HepG2 (cell line): ENCODE measurements around the gene AATF. TPM values are rescaled to one million over a fixed set of nuclear protein-coding genes. Genes with fewer than 3 reads are reported as not detected.

Experiments used
- ATAC-seq: fragments of 200-7000 bp; cut with Tn5 transposase; 3 replicates; pipeline ENCODE4 v1.9.1; 2020; ENCODE audit warnings: mild to moderate bottlenecking, moderate library complexity
- BruUV-seq: library from RNA; stranded (reverse); fragments of 400-500 nt; replicated peaks from 2 replicates; lab custom pipeline; 2021; lab: Mats Ljungman, UMichigan
- CTCF ChIA-PET: fragments of 300-600 bp; formaldehyde crosslinking; extraction: SDS; loops from one replicate; lab custom pipeline; 2021; ENCODE audit warnings: low total read pairs, inconsistent platforms, low intra/inter-chr PET ratio; lab: Yijun Ruan, JAX
- POLR2A ChIA-PET: fragments of 350-600 bp; sonication (Branson Sonifier 250); formaldehyde crosslinking; loops from one replicate; lab custom pipeline; 2020; ENCODE audit warnings: antibody characterized with exemption, inconsistent platforms; lab: Yijun Ruan, JAX
- DNase-seq: peaks from one replicate; pipeline ENCODE4 v3.0.0-alpha.2; 2015; ENCODE audit warnings: low spot score
- FAIRE-seq: peaks from 3 replicates; lab custom pipeline; 2011; peaks lifted over from hg19 to GRCh38; lab: Jason Lieb, UNC
- H2AFZ ChIP-seq: one replicate; pipeline ENCODE4 v1.6.1; 2011; ENCODE audit warnings: low read length, inconsistent platforms
- H3K27ac ChIP-seq: fragments of 300-600 bp; 3 replicates; pipeline ENCODE4 v1.8.0; 2011; ENCODE audit warnings: mixed run types, mild to moderate bottlenecking, mixed read lengths, low read length, inconsistent platforms; ENCODE audit not compliant: insufficient read depth; ENCODE audit errors: extremely low read length
- H3K27me3 ChIP-seq, 2 experiments: fragments of 200-600 bp in 1 of 2; 2 replicates in 1 of 2; 3 replicates in 1 of 2; pipeline versions ENCODE4 v1.6.0 to v1.8.0; 2011; ENCODE audit warnings: low read length in 2 of 2, mild to moderate bottlenecking in 2 of 2, moderate library complexity in 2 of 2, inconsistent platforms in 1 of 2; ENCODE audit not compliant: insufficient read depth in 2 of 2, control insufficient read depth in 1 of 2
- H3K36me3 ChIP-seq, 2 experiments: fragments of 200-600 bp in 1 of 2; replicated peaks in 1 of 2; 2 replicates in 1 of 2; 3 replicates in 1 of 2; pipeline versions ENCODE4 v1.5.1 to v1.8.0; 2011; ENCODE audit warnings: low read length in 2 of 2, inconsistent platforms in 1 of 2; ENCODE audit not compliant: insufficient read depth in 2 of 2, control insufficient read depth in 1 of 2
- H3K4me1 ChIP-seq: 2 replicates; pipeline ENCODE4 v1.5.1; 2012; ENCODE audit warnings: low read length, inconsistent platforms; ENCODE audit not compliant: insufficient read depth
- H3K4me2 ChIP-seq: 2 replicates; pipeline ENCODE4 v1.6.0; 2011; ENCODE audit warnings: low read depth, low read length, inconsistent platforms
- H3K4me3 ChIP-seq, 3 experiments: fragments of 200-600 bp in 1 of 3; sonication (generic), shearing (Covaris generic) in 1 of 3; replicated peaks in 1 of 3; 2 replicates each; pipeline ENCODE4 v1.5.1; 2011 to 2016; ENCODE audit warnings: low read length in 3 of 3, inconsistent platforms in 2 of 3, low read depth in 2 of 3, mild to moderate bottlenecking in 2 of 3, control low read depth in 1 of 3, mixed read lengths in 1 of 3; ENCODE audit not compliant: insufficient read depth in 1 of 3
- H3K79me2 ChIP-seq: one replicate; pipeline ENCODE4 v1.6.1; 2011; ENCODE audit warnings: low read length, inconsistent platforms; ENCODE audit not compliant: insufficient read depth
- H3K9ac ChIP-seq: 2 replicates; pipeline ENCODE4 v1.6.0; 2011; ENCODE audit warnings: mild to moderate bottlenecking, low read depth, low read length, inconsistent platforms; ENCODE audit not compliant: insufficient read depth
- H3K9me3 ChIP-seq: 2 replicates; pipeline ENCODE4 v1.5.1; 2012; ENCODE audit warnings: mild to moderate bottlenecking, low read length
- H4K20me1 ChIP-seq: 2 replicates; pipeline ENCODE4 v1.6.0; 2011; ENCODE audit warnings: inconsistent platforms, mild to moderate bottlenecking, low read length, moderate library complexity; ENCODE audit not compliant: insufficient read depth
- ETV6 ChIP-seq: sonication (generic); formaldehyde crosslinking; conservative IDR thresholded peaks from 2 replicates; pipeline ENCODE4 v1.4.0; 2020; ENCODE audit warnings: missing genetic modification reagents
- HNRNPH1 ChIP-seq: fragments of 200-400 bp; formaldehyde crosslinking; optimal IDR thresholded peaks from 2 replicates; pipeline ENCODE3; 2017; ENCODE audit warnings: mild to moderate bottlenecking, low read depth, low read length
- JUN ChIP-seq: sonication (generic); formaldehyde crosslinking; IDR thresholded peaks from 2 replicates; pipeline ENCODE4 v1.4.0; 2020; ENCODE audit warnings: mild to moderate bottlenecking, missing genetic modification reagents
- KMT2B ChIP-seq: IDR thresholded peaks from 2 replicates; pipeline ENCODE4 v1.6.1; 2016; ENCODE audit warnings: missing genetic modification reagents, missing compliant biosample characterization
- NFE2 ChIP-seq: sonication (generic); formaldehyde crosslinking; IDR thresholded peaks from 2 replicates; pipeline ENCODE4 v1.4.0; 2020; ENCODE audit warnings: missing genetic modification reagents
- POLR2AphosphoS2 ChIP-seq: IDR thresholded peaks from 2 replicates; pipeline ENCODE4 v1.6.1; 2011; ENCODE audit warnings: low read depth, low read length, improper control_type of control experiment
- PRDM4 ChIP-seq: sonication (generic); formaldehyde crosslinking; IDR thresholded peaks from 2 replicates; pipeline ENCODE4 v1.9.0; 2021; ENCODE audit warnings: missing genetic modification reagents, borderline replicate concordance
- TRIM24 ChIP-seq: sonication (generic); formaldehyde crosslinking; IDR thresholded peaks from 2 replicates; pipeline ENCODE4 v1.8.0; 2022; ENCODE audit warnings: mild to moderate bottlenecking, missing genetic modification reagents
- ZNF619 ChIP-seq: sonication (generic); formaldehyde crosslinking; IDR thresholded peaks from 2 replicates; pipeline ENCODE4 v1.4.0; 2020; ENCODE audit warnings: mild to moderate bottlenecking, missing genetic modification reagents
- ZNF772 ChIP-seq: sonication (generic); formaldehyde crosslinking; IDR thresholded peaks from 2 replicates; pipeline ENCODE4 v1.5.0; 2020; ENCODE audit warnings: mild to moderate bottlenecking, missing genetic modification reagents
- ZNF775 ChIP-seq: sonication (generic); formaldehyde crosslinking; IDR thresholded peaks from 2 replicates; pipeline ENCODE4 v1.4.0; 2020; ENCODE audit warnings: missing genetic modification reagents, mild to moderate bottlenecking, moderate library complexity, borderline replicate concordance
- WGBS: methylation state at CpG from one replicate; pipeline ENCODE4 v1.1.6; 2017; ENCODE audit warnings: low lambda C conversion rate; 5-methylcytosine and 5-hydroxymethylcytosine counted together
- in situ Hi-C: cut with HindIII; loops from 2 replicates; pipeline ENCODE4 v1.10.0; 2017; ENCODE audit warnings: low pct_unique_long_range_greater_than_20kb; ENCODE audit not compliant: extremely low pct_ligation_motif_present
- intact Hi-C: fragments of 100-400 bp; cut with micrococcal nuclease; formaldehyde crosslinking; loops from one replicate; pipeline ENCODE4 v1.10.0; 2022; ENCODE audit not compliant: unreplicated experiment
- polyA plus RNA-seq, 8 experiments: library from polyadenylated mRNA; depleted of rRNA in 3 of 8; stranded (reverse) in 7 of 8; unstranded in 1 of 8; fragments of >200 nt; fragmentation: Illumina TruSeq in 4 of 8; extraction: Trizol in 4 of 8; gene quantifications; 2 replicates each; pipeline versions ENCODE4 v1.2.1 to v1.2.3, GENCODE V29; 2011 to 2016; ENCODE audit warnings: low read depth in 4 of 8, missing spikeins in 1 of 8, mixed read lengths in 1 of 8; ENCODE audit not compliant: insufficient read depth in 1 of 8
- total RNA-seq, 5 experiments: library from RNA; depleted of rRNA; stranded (reverse); fragments of >200 nt; fragmentation: Illumina TruSeq; extraction: Trizol; gene quantifications; 2 replicates each; pipeline ENCODE4 v1.2.3, GENCODE V29; 2016; ENCODE audit warnings: low read depth in 1 of 5

Gene AATF
- total and polyA plus RNA-seq, 2 of the 13 experiments (the other 11 are each of a cell fraction or from before 2014, with no cell fraction given), result 9.1 to 53.3 TPM

GRCh38 chr17:37062021-37062420 lies 113.3 kb downstream of the AATF start:
- DNase-seq, result no peak
- BruUV-seq, result no TSS peak
- no peak overlapping the region for H2AFZ ChIP-seq
- H3K9ac ChIP-seq, result no peak overlapping the region
- peaks cover 1 to 3% of the 10 kb centered on the region in 2 experiments; a peak in 2 of 5 replicates for H3K36me3 ChIP-seq
- WGBS, result 53% methylated on average over 9 of the region's 9 CpGs
- FAIRE-seq, result no peak
- H3K79me2 ChIP-seq, result no peaks in the 10 kb centered on the region
- peaks cover 2 to 26% of the 10 kb centered on the region in 2 experiments; a peak in 3 of 5 replicates for H3K27me3 ChIP-seq
- no peak for ATAC-seq
- intact Hi-C loops, result no loop called here
- no peak overlapping the region for H3K4me2 ChIP-seq
- no peak overlapping the region for H3K27ac ChIP-seq
- peaks cover 35% of the 10 kb centered on the region for H3K4me1 ChIP-seq
- no peak for TF ChIP-seq TRIM24 (CRISPR knock-in tag)
- no peak for TF ChIP-seq ZNF619 (CRISPR knock-in tag)
- TF ChIP-seq NFE2 (CRISPR knock-in tag), result no peak
- TF ChIP-seq PRDM4 (CRISPR knock-in tag), result no peak
- no peak for TF ChIP-seq POLR2AphosphoS2
- TF ChIP-seq KMT2B (CRISPR knock-in tag), result no peak
- TF ChIP-seq JUN (CRISPR knock-in tag), result no peak
- TF ChIP-seq ETV6 (CRISPR knock-in tag), result no peak
- TF ChIP-seq ZNF772, result no peak
- TF ChIP-seq HNRNPH1, result no peak
- TF ChIP-seq ZNF775 (CRISPR knock-in tag), result no peak
- in situ Hi-C loops, result loop anchor here (10.0 kb wide), 1 partner anchor 427 kb away; no protein-coding TSS in a partner anchor
- no peaks in the 10 kb centered on the region for H4K20me1 ChIP-seq
- H3K4me3 ChIP-seq, result no peak overlapping the region
- POLR2A ChIA-PET, result no interaction called here
- no peaks in the 10 kb centered on the region for H3K9me3 ChIP-seq
- CTCF ChIA-PET, result no interaction called here
